SK-N-SH treated with all-trans-retinoic acid at 6 μM for 48 hours (cell line): Measurements from ENCODE around the gene R3HDM2.

Experiments used
- ATAC-seq: fragments of 200-7000 bp; cut with Tn5 transposase; 3 replicates; pipeline ENCODE4 v1.9.1; 2020; ENCODE audit warnings: mild to moderate bottlenecking, moderate library complexity
- ARNTL ChIP-seq: fragments of 450-650 bp; formaldehyde crosslinking; IDR thresholded peaks from 2 replicates; pipeline ENCODE4 v1.5.0; 2020; ENCODE audit warnings: low read depth, mild to moderate bottlenecking, moderate library complexity, borderline replicate concordance
- BACH2 ChIP-seq: fragments of 250-450 bp; sonication (Bioruptor Pico); IDR thresholded peaks from 2 replicates; pipeline ENCODE4 v1.9.0; 2021; ENCODE audit warnings: mild to moderate bottlenecking, borderline replicate concordance
- CREB5 ChIP-seq: fragments of 250-450 bp; sonication (Bioruptor Pico); IDR thresholded peaks from 2 replicates; pipeline ENCODE4 v1.5.1; 2020; ENCODE audit warnings: low read depth, mild to moderate bottlenecking, moderate library complexity
- CSDC2 ChIP-seq: fragments of 250-450 bp; sonication (Bioruptor Pico); IDR thresholded peaks from 2 replicates; pipeline ENCODE4 v1.5.0; 2020; ENCODE audit warnings: mild to moderate bottlenecking, moderate library complexity
- CSRNP3 ChIP-seq: fragments of 250-450 bp; sonication (Bioruptor Pico); IDR thresholded peaks from 2 replicates; pipeline ENCODE4 v1.5.1; 2021; ENCODE audit warnings: mild to moderate bottlenecking, moderate library complexity
- ESRRG ChIP-seq: fragments of 250-450 bp; sonication (Bioruptor Pico); IDR thresholded peaks from 2 replicates; pipeline ENCODE4 v1.6.1; 2021; ENCODE audit warnings: mild to moderate bottlenecking
- GLIS3 ChIP-seq: fragments of 250-450 bp; sonication (Bioruptor Pico); IDR thresholded peaks from 2 replicates; pipeline ENCODE4 v1.5.0; 2020; ENCODE audit warnings: mild to moderate bottlenecking, moderate library complexity
- ISL1 ChIP-seq: fragments of 250-450 bp; sonication (Bioruptor Pico); IDR thresholded peaks from 2 replicates; pipeline ENCODE4 v2.1.2; 2022; ENCODE audit warnings: mild to moderate bottlenecking, moderate library complexity
- OSR1 ChIP-seq: fragments of 250-450 bp; sonication (Bioruptor Pico); IDR thresholded peaks from 2 replicates; pipeline ENCODE4 v1.8.0; 2022; ENCODE audit warnings: moderate library complexity, mild to moderate bottlenecking, inconsistent platforms
- PATZ1 ChIP-seq: fragments of 250-450 bp; sonication (Bioruptor Pico); IDR thresholded peaks from 2 replicates; pipeline ENCODE4 v1.8.0; 2020; ENCODE audit warnings: mild to moderate bottlenecking, moderate library complexity, borderline replicate concordance
- POU6F1 ChIP-seq: fragments of 250-450 bp; sonication (Bioruptor Pico); IDR thresholded peaks from 2 replicates; pipeline ENCODE4 v1.8.0; 2021; ENCODE audit warnings: low read depth, mild to moderate bottlenecking, moderate library complexity, borderline replicate concordance
- PPARA ChIP-seq: fragments of 250-450 bp; sonication (Bioruptor Pico); IDR thresholded peaks from 2 replicates; pipeline ENCODE4 v1.5.0; 2020; ENCODE audit warnings: mild to moderate bottlenecking, borderline replicate concordance
- RARB ChIP-seq: fragments of 250-450 bp; sonication (Bioruptor Pico); IDR thresholded peaks from 2 replicates; pipeline ENCODE4 v1.8.0; 2021; ENCODE audit warnings: mild to moderate bottlenecking, moderate library complexity
- SNAI2 ChIP-seq: fragments of 250-450 bp; sonication (Bioruptor Pico); IDR thresholded peaks from 2 replicates; pipeline ENCODE4 v1.5.0; 2020; ENCODE audit warnings: mild to moderate bottlenecking, moderate library complexity
- TCF4 ChIP-seq: fragments of 250-450 bp; sonication (Bioruptor Pico); IDR thresholded peaks from 2 replicates; pipeline ENCODE4 v1.8.0; 2021; ENCODE audit warnings: mild to moderate bottlenecking, moderate library complexity, borderline replicate concordance
- TOX ChIP-seq: fragments of 250-450 bp; sonication (Bioruptor Pico); IDR thresholded peaks from 2 replicates; pipeline ENCODE4 v1.8.0; 2021; ENCODE audit warnings: mild to moderate bottlenecking, moderate library complexity, borderline replicate concordance
- TSHZ2 ChIP-seq: fragments of 250-450 bp; sonication (Bioruptor Pico); IDR thresholded peaks from 2 replicates; pipeline ENCODE4 v1.5.0; 2020; ENCODE audit warnings: mild to moderate bottlenecking, moderate library complexity
- ZC3H10 ChIP-seq: fragments of 250-450 bp; sonication (Bioruptor Pico); IDR thresholded peaks from 2 replicates; pipeline ENCODE4 v1.5.1; 2021; ENCODE audit warnings: mild to moderate bottlenecking, moderate library complexity
- ZFP3 ChIP-seq: fragments of 250-450 bp; sonication (Bioruptor Pico); IDR thresholded peaks from 2 replicates; pipeline ENCODE4 v1.5.0; 2020; ENCODE audit warnings: mild to moderate bottlenecking, moderate library complexity
- ZFP30 ChIP-seq: fragments of 450-650 bp; formaldehyde crosslinking; IDR thresholded peaks from 2 replicates; pipeline ENCODE4 v1.5.0; 2022; ENCODE audit warnings: mild to moderate bottlenecking, moderate library complexity
- ZNF565 ChIP-seq: fragments of 450-650 bp; formaldehyde crosslinking; conservative IDR thresholded peaks from 2 replicates; pipeline ENCODE4 v1.5.0; 2020; ENCODE audit warnings: low read depth, mild to moderate bottlenecking, moderate library complexity
- ZNF70 ChIP-seq: fragments of 450-650 bp; formaldehyde crosslinking; IDR thresholded peaks from 2 replicates; pipeline ENCODE4 v1.5.0; 2020; ENCODE audit warnings: mild to moderate bottlenecking, moderate library complexity
- ZNF8 ChIP-seq: fragments of 450-650 bp; formaldehyde crosslinking; IDR thresholded peaks from 2 replicates; pipeline ENCODE4 v1.5.0; 2020; ENCODE audit warnings: mild to moderate bottlenecking, moderate library complexity

Gene R3HDM2

GRCh38 chr12:57435293-57435692 is 4.5 kb upstream of the R3HDM2 start:
- TF ChIP-seq ARNTL (CRISPR knock-in tag) (no peak), ZFP30 (no peak), SNAI2 (CRISPR knock-in tag) (no peak), RARB (CRISPR knock-in tag) (no peak), ZC3H10 (CRISPR knock-in tag) (no peak), PPARA (no peak), GLIS3 (CRISPR knock-in tag) (no peak), ISL1 (CRISPR knock-in tag) (no peak), BACH2 (CRISPR knock-in tag) (no peak), ZNF8 (no peak), PATZ1 (CRISPR knock-in tag) (no peak), CSDC2 (CRISPR knock-in tag) (no peak), ESRRG (CRISPR knock-in tag) (no peak), ZNF70 (no peak), TSHZ2 (CRISPR knock-in tag) (no peak), CREB5 (CRISPR knock-in tag) (no peak), ZNF565 (no peak), TOX (CRISPR knock-in tag) (no peak), TCF4 (CRISPR knock-in tag) (no peak), OSR1 (no peak)
- TF ChIP-seq, all 23 proteins: peak for 0
- no peak for ATAC-seq

GRCh38 chr12:57434517-57435223 is 3.8 kb upstream of the R3HDM2 start, which contains the start of gene INHBC:
TSS of gene INHBC (plus strand) at chr12:57434784. CDS start at chr12:57434887, 103 bp downstream.
- no peak for ATAC-seq
- no peak for TF ChIP-seq SNAI2 (CRISPR knock-in tag)
- no peak for TF ChIP-seq BACH2 (CRISPR knock-in tag)
- TF ChIP-seq POU6F1, result no peak

GRCh38 chr12:57433370-57433769 is 2.5 kb upstream of the R3HDM2 start:
- no peak for ATAC-seq
- TF ChIP-seq ZNF70 (no peak), ZFP3 (CRISPR knock-in tag) (no peak), PPARA (no peak), SNAI2 (CRISPR knock-in tag) (no peak), ZNF565 (no peak), OSR1 (no peak), BACH2 (CRISPR knock-in tag) (no peak), TSHZ2 (CRISPR knock-in tag) (no peak), ZC3H10 (CRISPR knock-in tag) (no peak), PATZ1 (CRISPR knock-in tag) (no peak), ARNTL (CRISPR knock-in tag) (no peak), RARB (CRISPR knock-in tag) (no peak), ISL1 (CRISPR knock-in tag) (no peak), CSRNP3 (CRISPR knock-in tag) (no peak), GLIS3 (CRISPR knock-in tag) (no peak)
